K562 (cell line): ENCODE results near the gene HEXIM1. TPM values are rescaled to one million over a fixed set of nuclear protein-coding genes. Genes with fewer than 3 reads are reported as not detected.
A peak's percentile ranks its signal among the peaks of the same experiment; 100 is the strongest.

Experiments
- FOSL1 ChIP-seq: fragments of 200-800 bp; sonication (Bioruptor generic); conservative IDR thresholded peaks from 2 replicates; pipeline ENCODE4 v1.6.1; 2016; ENCODE audit warnings: missing genetic modification characterization, missing compliant biosample characterization
- KDM4B ChIP-seq, 2 experiments: fragments of 450-650 bp in 1 of 2; sonication (generic) in 1 of 2; IDR thresholded peaks; 2 replicates each; pipeline ENCODE4 v1.6.1; 2016 to 2017; ENCODE audit warnings: borderline replicate concordance in 2 of 2, antibody characterized with exemption in 1 of 2, low read depth in 1 of 2, mild to moderate bottlenecking in 1 of 2
- KLF1 ChIP-seq: fragments of 450-650 bp; IDR thresholded peaks from 2 replicates; pipeline ENCODE4 v1.6.1; 2016; ENCODE audit warnings: missing genetic modification characterization, missing compliant biosample characterization
- MCM7 ChIP-seq, 2 experiments: fragments of 450-650 bp; IDR thresholded peaks; 2 replicates each; pipeline ENCODE4 v1.6.1; 2016 to 2018
- MTA3 ChIP-seq: fragments of 450-650 bp; formaldehyde crosslinking; IDR thresholded peaks from 2 replicates; pipeline ENCODE4 v1.6.1; 2017; ENCODE audit warnings: mild to moderate bottlenecking, borderline replicate concordance
- NFYB ChIP-seq: IDR thresholded peaks from 2 replicates; pipeline ENCODE4 v1.6.1; 2011; ENCODE audit warnings: mild to moderate bottlenecking, moderate library complexity; ENCODE audit not compliant: insufficient read length; ENCODE audit errors: extremely low read depth
- NR2C2 ChIP-seq, 2 experiments: fragments of 200-800 bp in 1 of 2; sonication (Bioruptor generic) in 1 of 2; sonication (generic) in 1 of 2; formaldehyde crosslinking in 1 of 2; IDR thresholded peaks; 2 replicates each; pipeline versions ENCODE4 v1.6.1 to v1.8.0; 2016 to 2022; ENCODE audit warnings: mild to moderate bottlenecking in 1 of 2, missing compliant biosample characterization in 1 of 2, missing genetic modification characterization in 1 of 2, missing genetic modification reagents in 1 of 2
- NR2F6 ChIP-seq: fragments of 450-650 bp; formaldehyde crosslinking; IDR thresholded peaks from 2 replicates; pipeline ENCODE4 v1.4.0; 2020; ENCODE audit warnings: mild to moderate bottlenecking
- NR4A1 ChIP-seq, 2 experiments: fragments of 250-450 bp in 1 of 2; fragments of 450-650 bp in 1 of 2; sonication (Bioruptor Pico) in 1 of 2; IDR thresholded peaks; 2 replicates each; pipeline versions ENCODE4 v1.4.0 to v1.6.1; 2016 to 2020; ENCODE audit warnings: mild to moderate bottlenecking in 2 of 2, missing compliant biosample characterization in 1 of 2, missing genetic modification characterization in 1 of 2, moderate library complexity in 1 of 2
- OTX1 ChIP-seq: fragments of 450-650 bp; formaldehyde crosslinking; IDR thresholded peaks from 2 replicates; pipeline ENCODE4 v1.4.0; 2022; ENCODE audit warnings: mild to moderate bottlenecking
- PURB ChIP-seq: sonication (generic); formaldehyde crosslinking; IDR thresholded peaks from 2 replicates; pipeline ENCODE4 v1.9.0; 2021; ENCODE audit warnings: low read depth, mild to moderate bottlenecking, missing genetic modification reagents
- RAD51 ChIP-seq: fragments of 450-650 bp; IDR thresholded peaks from 2 replicates; pipeline ENCODE4 v1.7.1; 2016; ENCODE audit warnings: low read depth, mild to moderate bottlenecking, borderline replicate concordance
- RBM34 ChIP-seq: fragments of 200-400 bp; formaldehyde crosslinking; IDR thresholded peaks from 2 replicates; pipeline ENCODE4 v1.6.1; 2018; ENCODE audit warnings: low read length, borderline replicate concordance; ENCODE audit not compliant: insufficient read depth
- TCF7 ChIP-seq: sonication (generic); IDR thresholded peaks from 2 replicates; pipeline ENCODE4 v1.6.1; 2016; ENCODE audit warnings: antibody characterized with exemption, borderline replicate concordance
- TRIM28 ChIP-seq: fragments of 450-650 bp; IDR thresholded peaks from 2 replicates; pipeline ENCODE4 v1.6.1; 2017
- ZNF212 ChIP-seq: fragments of 450-650 bp; formaldehyde crosslinking; IDR thresholded peaks from 2 replicates; pipeline ENCODE4 v1.4.0; 2020; ENCODE audit warnings: mild to moderate bottlenecking
- ZNF431 ChIP-seq: sonication (generic); formaldehyde crosslinking; IDR thresholded peaks from 2 replicates; pipeline ENCODE4 v1.8.0; 2022; ENCODE audit warnings: mild to moderate bottlenecking, missing genetic modification reagents
- ZNF444 ChIP-seq: fragments of 250-450 bp; sonication (Bioruptor Pico); IDR thresholded peaks from 2 replicates; pipeline ENCODE4 v1.4.0; 2020; ENCODE audit warnings: mild to moderate bottlenecking, moderate library complexity
- ZNF764 ChIP-seq: fragments of 250-450 bp; sonication (Bioruptor Pico); IDR thresholded peaks from 2 replicates; pipeline ENCODE4 v1.4.0; 2020; ENCODE audit warnings: low read depth, mild to moderate bottlenecking, moderate library complexity
- polyA plus RNA-seq, 8 experiments: library from polyadenylated mRNA; depleted of rRNA in 4 of 8; stranded (reverse) in 5 of 8; unstranded in 3 of 8; fragments of >200 nt; fragmentation: Nextera tagmentation in 2 of 8; fragmentation: Illumina TruSeq in 1 of 8; extraction: Ambion mirVana in 2 of 8; extraction: Trizol in 1 of 8; gene quantifications; 2 replicates each; pipeline versions ENCODE4 v1.2.1 to v1.2.3, GENCODE V29; 2011 to 2014; ENCODE audit warnings: inconsistent platforms in 1 of 8, missing spikeins in 1 of 8
- total RNA-seq, 7 experiments: library from RNA; depleted of rRNA in 6 of 7; stranded (reverse); fragments of >200 nt in 6 of 7; fragmentation: Illumina TruSeq in 2 of 7; extraction: Trizol in 2 of 7; gene quantifications; 2 replicates each; pipeline versions ENCODE4 v1.2.1 to v1.2.3, GENCODE V29; 2011 to 2021; ENCODE audit warnings: low replicate concordance in 1 of 7
- TF ChIP-seq, protein P1 (sequence below): fragments of 450-650 bp; formaldehyde crosslinking; conservative IDR thresholded peaks from 2 replicates; pipeline ENCODE4 v1.4.0; 2022; ENCODE audit warnings: mild to moderate bottlenecking, missing genetic modification characterization
- TF ChIP-seq, protein P2 (sequence below): sonication (generic); formaldehyde crosslinking; IDR thresholded peaks from 2 replicates; pipeline ENCODE4 v1.8.0; 2022; ENCODE audit warnings: missing genetic modification reagents, mild to moderate bottlenecking, borderline replicate concordance
- TF ChIP-seq, protein P3 (sequence below): fragments of 450-650 bp; IDR thresholded peaks from one replicate; pipeline ENCODE4 v1.6.1; 2018; ENCODE audit warnings: mild to moderate bottlenecking, moderate library complexity; ENCODE audit not compliant: partially characterized antibody
- TF ChIP-seq, protein P4 (sequence below): fragments of 450-650 bp; formaldehyde crosslinking; IDR thresholded peaks from 2 replicates; pipeline ENCODE4 v1.4.0; 2020; ENCODE audit warnings: mild to moderate bottlenecking, moderate library complexity

The HEXIM1 gene
- total and polyA plus RNA-seq, 9 of the 15 experiments (the other 6 are each of a cell fraction or from before 2014, with no cell fraction given): 1.4 to 28.3 (median 9.1) TPM

DNA sequence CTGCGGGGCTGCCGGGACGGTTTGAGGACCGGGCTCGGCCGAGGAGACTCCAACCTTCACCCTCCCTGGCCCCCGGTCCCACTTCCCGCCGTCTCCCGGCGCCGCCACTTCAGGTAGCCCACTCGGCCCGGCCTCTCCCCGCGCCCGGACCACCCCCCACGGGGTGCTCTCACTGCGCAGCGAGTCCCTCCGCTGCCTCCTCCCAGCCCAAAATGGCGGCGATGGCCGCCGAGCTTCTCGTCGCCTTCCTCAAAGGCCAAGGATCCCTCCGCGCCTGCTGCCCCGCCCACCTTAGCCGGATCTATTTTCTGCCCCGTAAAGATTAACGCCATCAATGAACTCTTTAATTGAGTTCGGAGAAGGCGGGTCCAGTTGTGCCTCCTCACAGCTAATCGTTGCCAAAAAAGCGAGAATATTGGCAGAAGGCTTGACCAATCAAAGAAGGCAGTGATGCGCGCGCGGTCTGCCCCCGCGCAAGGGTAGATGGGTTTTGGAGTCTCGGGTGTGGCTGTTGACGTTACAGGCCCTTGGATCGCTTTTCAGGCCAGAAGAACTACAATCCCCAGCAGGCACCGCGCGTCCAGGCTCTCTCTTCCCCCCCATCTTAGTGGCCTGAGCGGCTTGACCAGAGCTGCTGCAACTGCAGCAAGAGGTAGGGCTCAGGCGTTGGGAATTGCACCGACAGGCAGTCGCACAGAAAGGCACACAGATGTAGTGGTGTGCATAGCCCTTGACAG, 13.2 kb downstream of the HEXIM1 start, which contains the start of gene HEXIM2 (continued):
- TF ChIP-seq, protein P1, sequence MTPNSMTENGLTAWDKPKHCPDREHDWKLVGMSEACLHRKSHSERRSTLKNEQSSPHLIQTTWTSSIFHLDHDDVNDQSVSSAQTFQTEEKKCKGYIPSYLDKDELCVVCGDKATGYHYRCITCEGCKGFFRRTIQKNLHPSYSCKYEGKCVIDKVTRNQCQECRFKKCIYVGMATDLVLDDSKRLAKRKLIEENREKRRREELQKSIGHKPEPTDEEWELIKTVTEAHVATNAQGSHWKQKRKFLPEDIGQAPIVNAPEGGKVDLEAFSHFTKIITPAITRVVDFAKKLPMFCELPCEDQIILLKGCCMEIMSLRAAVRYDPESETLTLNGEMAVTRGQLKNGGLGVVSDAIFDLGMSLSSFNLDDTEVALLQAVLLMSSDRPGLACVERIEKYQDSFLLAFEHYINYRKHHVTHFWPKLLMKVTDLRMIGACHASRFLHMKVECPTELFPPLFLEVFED (CRISPR knock-in tag): no peak
- TF ChIP-seq NR4A1 (CRISPR knock-in tag; IDR thresholded peaks at IDR 0.05): 0 out of 2 replicates have a peak, but pooled peaks have one; percentile 27
- no peak for TF ChIP-seq NR4A1 (tag; IDR thresholded peaks at IDR 0.05)
- peak; percentile 6; the same call in 1 of the 2 replicates for TF ChIP-seq KLF1 (tag)
- no peak for TF ChIP-seq ZNF212 (CRISPR knock-in tag)
- TF ChIP-seq TRIM28: 0 out of 2 replicates have a peak, but pooled peaks have one; percentile 47
- TF ChIP-seq ZNF764: no peak
- no peak for TF ChIP-seq RBM34
- TF ChIP-seq NR2C2 (CRISPR knock-in tag; IDR thresholded peaks at IDR 0.05): peak; percentile 70
- peak; percentile 98 for TF ChIP-seq NR2C2 (tag; IDR thresholded peaks at IDR 0.05)
- peak; percentile 80; the same call in 1 of the 2 replicates for TF ChIP-seq MTA3
- TF ChIP-seq, protein P2, sequence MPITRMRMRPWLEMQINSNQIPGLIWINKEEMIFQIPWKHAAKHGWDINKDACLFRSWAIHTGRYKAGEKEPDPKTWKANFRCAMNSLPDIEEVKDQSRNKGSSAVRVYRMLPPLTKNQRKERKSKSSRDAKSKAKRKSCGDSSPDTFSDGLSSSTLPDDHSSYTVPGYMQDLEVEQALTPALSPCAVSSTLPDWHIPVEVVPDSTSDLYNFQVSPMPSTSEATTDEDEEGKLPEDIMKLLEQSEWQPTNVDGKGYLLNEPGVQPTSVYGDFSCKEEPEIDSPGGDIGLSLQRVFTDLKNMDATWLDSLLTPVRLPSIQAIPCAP (CRISPR knock-in tag): no peak; the same call in 1 of the 2 replicates
- TF ChIP-seq, protein P3, sequence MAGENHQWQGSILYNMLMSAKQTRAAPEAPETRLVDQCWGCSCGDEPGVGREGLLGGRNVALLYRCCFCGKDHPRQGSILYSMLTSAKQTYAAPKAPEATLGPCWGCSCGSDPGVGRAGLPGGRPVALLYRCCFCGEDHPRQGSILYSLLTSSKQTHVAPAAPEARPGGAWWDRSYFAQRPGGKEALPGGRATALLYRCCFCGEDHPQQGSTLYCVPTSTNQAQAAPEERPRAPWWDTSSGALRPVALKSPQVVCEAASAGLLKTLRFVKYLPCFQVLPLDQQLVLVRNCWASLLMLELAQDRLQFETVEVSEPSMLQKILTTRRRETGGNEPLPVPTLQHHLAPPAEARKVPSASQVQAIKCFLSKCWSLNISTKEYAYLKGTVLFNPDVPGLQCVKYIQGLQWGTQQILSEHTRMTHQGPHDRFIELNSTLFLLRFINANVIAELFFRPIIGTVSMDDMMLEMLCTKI: no peak
- peak in 1 of 2 experiments; percentile 40; a peak in 1 of 4 replicates for TF ChIP-seq KDM4B (IDR thresholded peaks at IDR 0.05; ENCODE audit: borderline replicate concordance in 2 of 2, low read depth in 1 of 2)
- TF ChIP-seq RAD51: no peak
- no peak for TF ChIP-seq PURB (CRISPR knock-in tag)
- TF ChIP-seq TCF7: 0 out of 2 replicates have a peak, but pooled peaks have one; percentile 77
- peak; percentile 93 for TF ChIP-seq NFYB
- no peak for TF ChIP-seq ZNF444 (CRISPR knock-in tag)
- TF ChIP-seq OTX1 (CRISPR knock-in tag): peak; percentile 39; the same call in 1 of the 2 replicates
- peak; percentile 71; the same call in 1 of the 2 replicates for TF ChIP-seq ZNF431 (CRISPR knock-in tag)
- TF ChIP-seq, protein P4, sequence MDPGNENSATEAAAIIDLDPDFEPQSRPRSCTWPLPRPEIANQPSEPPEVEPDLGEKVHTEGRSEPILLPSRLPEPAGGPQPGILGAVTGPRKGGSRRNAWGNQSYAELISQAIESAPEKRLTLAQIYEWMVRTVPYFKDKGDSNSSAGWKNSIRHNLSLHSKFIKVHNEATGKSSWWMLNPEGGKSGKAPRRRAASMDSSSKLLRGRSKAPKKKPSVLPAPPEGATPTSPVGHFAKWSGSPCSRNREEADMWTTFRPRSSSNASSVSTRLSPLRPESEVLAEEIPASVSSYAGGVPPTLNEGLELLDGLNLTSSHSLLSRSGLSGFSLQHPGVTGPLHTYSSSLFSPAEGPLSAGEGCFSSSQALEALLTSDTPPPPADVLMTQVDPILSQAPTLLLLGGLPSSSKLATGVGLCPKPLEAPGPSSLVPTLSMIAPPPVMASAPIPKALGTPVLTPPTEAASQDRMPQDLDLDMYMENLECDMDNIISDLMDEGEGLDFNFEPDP: no peak
- TF ChIP-seq NR2F6 (CRISPR knock-in tag): peak; percentile 12; the same call in 1 of the 2 replicates
- TF ChIP-seq FOSL1 (tag): peak; percentile 61; the same call in 1 of the 2 replicates
- TF ChIP-seq MCM7 (IDR thresholded peaks at IDR 0.05): no peak
